H1 (cell line): ENCODE measurements around the gene FLNC. TPM values are rescaled to one million over a fixed set of nuclear protein-coding genes. Genes with fewer than 3 reads are reported as not detected.
A peak's percentile ranks its signal among the peaks of the same experiment; 100 is the strongest.

Experiments
- ASH2L ChIP-seq: fragments of 200-600, 300-600 bp; sonication (generic); IDR thresholded peaks from one replicate; pipeline ENCODE4 v1.7.1; 2017; ENCODE audit warnings: low read length
- PHF8 ChIP-seq: fragments of 200-600 bp; sonication (generic); conservative IDR thresholded peaks from 2 replicates; pipeline ENCODE4 v1.7.1; 2012; ENCODE audit warnings: low read depth, mild to moderate bottlenecking, inconsistent platforms, low read length, moderate library complexity
- POLR2AphosphoS5 ChIP-seq: IDR thresholded peaks from 2 replicates; pipeline ENCODE4 v1.6.1; 2011; ENCODE audit warnings: low read depth, low read length
- RBBP5 ChIP-seq: IDR thresholded peaks from 2 replicates; pipeline ENCODE4 v1.7.1; 2012; ENCODE audit warnings: low read depth, mild to moderate bottlenecking, inconsistent platforms, low read length, moderate library complexity, borderline replicate concordance
- RFX5 ChIP-seq: IDR thresholded peaks from 2 replicates; pipeline ENCODE4 v1.6.1; 2011; ENCODE audit warnings: low read depth, low read length, improper control_type of control experiment, borderline replicate concordance
- SIX5 ChIP-seq: IDR thresholded peaks from 2 replicates; pipeline ENCODE4 v1.6.1; 2011; ENCODE audit warnings: mild to moderate bottlenecking, low read depth, low read length
- ZNF274 ChIP-seq: IDR thresholded peaks from 2 replicates; pipeline ENCODE4 v1.7.0; 2012; ENCODE audit warnings: low read length, borderline replicate concordance; ENCODE audit errors: extremely low read depth
- polyA plus RNA-seq, 7 experiments: library from polyadenylated mRNA; depleted of rRNA in 3 of 7; stranded (reverse) in 5 of 7; unstranded in 2 of 7; fragments of >200 nt in 5 of 7; fragments of 200-250 nt in 2 of 7; gene quantifications; 1 replicate in 5 of 7; 2 replicates in 1 of 7; 4 replicates in 1 of 7; pipeline versions ENCODE4 v1.2.1 to v1.2.3, GENCODE V29; 2011 to 2013; ENCODE audit warnings: missing spikeins in 2 of 7, mixed read lengths in 2 of 7
- total RNA-seq: library from RNA; stranded (reverse); fragmentation: NEBNext Ultra II Directional; extraction: Animal tissue kit (Norgen Biotek cat#: 25700); gene quantifications from 2 replicates; pipeline ENCODE4 v1.2.1, GENCODE V29; 2021
- TF ChIP-seq, protein P1 (sequence below): fragments of 300-600 bp; sonication (generic); IDR thresholded peaks from 2 replicates; pipeline ENCODE4 v1.7.1; 2012; ENCODE audit warnings: low read length, moderate library complexity, mild to moderate bottlenecking, inconsistent platforms; ENCODE audit not compliant: insufficient replicate concordance

FLNC gene
- total and polyA plus RNA-seq, 2 of the 8 experiments (the other 6 are each of a cell fraction or from before 2014, with no cell fraction given) = 1.9 to 10.7 TPM

DNA sequence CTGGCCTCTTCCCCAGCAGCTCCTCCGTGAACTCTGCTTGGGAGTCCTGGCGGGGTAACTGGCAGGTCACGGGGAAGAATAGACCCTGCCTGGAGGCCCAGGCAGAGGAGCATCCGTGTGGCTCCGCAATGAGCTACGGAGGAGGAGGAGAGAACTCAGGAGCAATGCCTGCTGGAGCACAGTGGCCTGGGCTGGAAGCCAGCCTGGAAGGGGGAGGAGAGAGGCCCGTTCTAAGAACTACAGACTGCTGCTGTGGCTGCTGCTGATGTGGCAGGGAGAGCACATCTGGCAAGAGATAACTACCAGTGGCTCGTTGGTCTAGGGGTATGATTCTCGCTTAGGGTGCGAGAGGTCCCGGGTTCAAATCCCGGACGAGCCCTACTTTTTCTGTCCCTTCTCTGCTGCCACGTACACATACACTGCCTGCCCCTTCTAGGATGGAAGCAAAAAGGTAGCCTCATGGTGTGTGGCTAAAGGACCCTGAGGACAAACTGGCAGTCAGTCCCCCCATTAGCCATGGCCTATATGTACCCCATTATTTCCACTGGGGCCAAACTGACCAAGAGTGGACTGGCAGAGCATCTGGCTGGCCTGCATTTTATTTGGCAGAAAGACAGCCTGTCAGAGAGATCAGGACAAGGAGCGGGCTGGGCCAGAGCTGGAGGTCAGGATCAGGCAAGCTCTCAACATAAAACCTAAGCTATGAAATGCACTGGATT lies 46.9 kb upstream of the FLNC start (continued):
- TF ChIP-seq, protein P1, sequence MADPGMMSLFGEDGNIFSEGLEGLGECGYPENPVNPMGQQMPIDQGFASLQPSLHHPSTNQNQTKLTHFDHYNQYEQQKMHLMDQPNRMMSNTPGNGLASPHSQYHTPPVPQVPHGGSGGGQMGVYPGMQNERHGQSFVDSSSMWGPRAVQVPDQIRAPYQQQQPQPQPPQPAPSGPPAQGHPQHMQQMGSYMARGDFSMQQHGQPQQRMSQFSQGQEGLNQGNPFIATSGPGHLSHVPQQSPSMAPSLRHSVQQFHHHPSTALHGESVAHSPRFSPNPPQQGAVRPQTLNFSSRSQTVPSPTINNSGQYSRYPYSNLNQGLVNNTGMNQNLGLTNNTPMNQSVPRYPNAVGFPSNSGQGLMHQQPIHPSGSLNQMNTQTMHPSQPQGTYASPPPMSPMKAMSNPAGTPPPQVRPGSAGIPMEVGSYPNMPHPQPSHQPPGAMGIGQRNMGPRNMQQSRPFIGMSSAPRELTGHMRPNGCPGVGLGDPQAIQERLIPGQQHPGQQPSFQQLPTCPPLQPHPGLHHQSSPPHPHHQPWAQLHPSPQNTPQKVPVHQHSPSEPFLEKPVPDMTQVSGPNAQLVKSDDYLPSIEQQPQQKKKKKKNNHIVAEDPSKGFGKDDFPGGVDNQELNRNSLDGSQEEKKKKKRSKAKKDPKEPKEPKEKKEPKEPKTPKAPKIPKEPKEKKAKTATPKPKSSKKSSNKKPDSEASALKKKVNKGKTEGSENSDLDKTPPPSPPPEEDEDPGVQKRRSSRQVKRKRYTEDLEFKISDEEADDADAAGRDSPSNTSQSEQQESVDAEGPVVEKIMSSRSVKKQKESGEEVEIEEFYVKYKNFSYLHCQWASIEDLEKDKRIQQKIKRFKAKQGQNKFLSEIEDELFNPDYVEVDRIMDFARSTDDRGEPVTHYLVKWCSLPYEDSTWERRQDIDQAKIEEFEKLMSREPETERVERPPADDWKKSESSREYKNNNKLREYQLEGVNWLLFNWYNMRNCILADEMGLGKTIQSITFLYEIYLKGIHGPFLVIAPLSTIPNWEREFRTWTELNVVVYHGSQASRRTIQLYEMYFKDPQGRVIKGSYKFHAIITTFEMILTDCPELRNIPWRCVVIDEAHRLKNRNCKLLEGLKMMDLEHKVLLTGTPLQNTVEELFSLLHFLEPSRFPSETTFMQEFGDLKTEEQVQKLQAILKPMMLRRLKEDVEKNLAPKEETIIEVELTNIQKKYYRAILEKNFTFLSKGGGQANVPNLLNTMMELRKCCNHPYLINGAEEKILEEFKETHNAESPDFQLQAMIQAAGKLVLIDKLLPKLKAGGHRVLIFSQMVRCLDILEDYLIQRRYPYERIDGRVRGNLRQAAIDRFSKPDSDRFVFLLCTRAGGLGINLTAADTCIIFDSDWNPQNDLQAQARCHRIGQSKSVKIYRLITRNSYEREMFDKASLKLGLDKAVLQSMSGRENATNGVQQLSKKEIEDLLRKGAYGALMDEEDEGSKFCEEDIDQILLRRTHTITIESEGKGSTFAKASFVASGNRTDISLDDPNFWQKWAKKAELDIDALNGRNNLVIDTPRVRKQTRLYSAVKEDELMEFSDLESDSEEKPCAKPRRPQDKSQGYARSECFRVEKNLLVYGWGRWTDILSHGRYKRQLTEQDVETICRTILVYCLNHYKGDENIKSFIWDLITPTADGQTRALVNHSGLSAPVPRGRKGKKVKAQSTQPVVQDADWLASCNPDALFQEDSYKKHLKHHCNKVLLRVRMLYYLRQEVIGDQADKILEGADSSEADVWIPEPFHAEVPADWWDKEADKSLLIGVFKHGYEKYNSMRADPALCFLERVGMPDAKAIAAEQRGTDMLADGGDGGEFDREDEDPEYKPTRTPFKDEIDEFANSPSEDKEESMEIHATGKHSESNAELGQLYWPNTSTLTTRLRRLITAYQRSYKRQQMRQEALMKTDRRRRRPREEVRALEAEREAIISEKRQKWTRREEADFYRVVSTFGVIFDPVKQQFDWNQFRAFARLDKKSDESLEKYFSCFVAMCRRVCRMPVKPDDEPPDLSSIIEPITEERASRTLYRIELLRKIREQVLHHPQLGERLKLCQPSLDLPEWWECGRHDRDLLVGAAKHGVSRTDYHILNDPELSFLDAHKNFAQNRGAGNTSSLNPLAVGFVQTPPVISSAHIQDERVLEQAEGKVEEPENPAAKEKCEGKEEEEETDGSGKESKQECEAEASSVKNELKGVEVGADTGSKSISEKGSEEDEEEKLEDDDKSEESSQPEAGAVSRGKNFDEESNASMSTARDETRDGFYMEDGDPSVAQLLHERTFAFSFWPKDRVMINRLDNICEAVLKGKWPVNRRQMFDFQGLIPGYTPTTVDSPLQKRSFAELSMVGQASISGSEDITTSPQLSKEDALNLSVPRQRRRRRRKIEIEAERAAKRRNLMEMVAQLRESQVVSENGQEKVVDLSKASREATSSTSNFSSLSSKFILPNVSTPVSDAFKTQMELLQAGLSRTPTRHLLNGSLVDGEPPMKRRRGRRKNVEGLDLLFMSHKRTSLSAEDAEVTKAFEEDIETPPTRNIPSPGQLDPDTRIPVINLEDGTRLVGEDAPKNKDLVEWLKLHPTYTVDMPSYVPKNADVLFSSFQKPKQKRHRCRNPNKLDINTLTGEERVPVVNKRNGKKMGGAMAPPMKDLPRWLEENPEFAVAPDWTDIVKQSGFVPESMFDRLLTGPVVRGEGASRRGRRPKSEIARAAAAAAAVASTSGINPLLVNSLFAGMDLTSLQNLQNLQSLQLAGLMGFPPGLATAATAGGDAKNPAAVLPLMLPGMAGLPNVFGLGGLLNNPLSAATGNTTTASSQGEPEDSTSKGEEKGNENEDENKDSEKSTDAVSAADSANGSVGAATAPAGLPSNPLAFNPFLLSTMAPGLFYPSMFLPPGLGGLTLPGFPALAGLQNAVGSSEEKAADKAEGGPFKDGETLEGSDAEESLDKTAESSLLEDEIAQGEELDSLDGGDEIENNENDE = no peak
- TF ChIP-seq RFX5 = no peak
- no peak for TF ChIP-seq PHF8
- TF ChIP-seq SIX5 = no peak
- TF ChIP-seq RBBP5 = no peak; the same call in 1 of the 2 replicates
- no peak for TF ChIP-seq POLR2AphosphoS5
- no peak for TF ChIP-seq ZNF274
- TF ChIP-seq ASH2L = peak; percentile 93
